Dedifferentiated amniotic fluid mesenchymal stem cell (primary cell): Measurements from ENCODE around the gene SPNS2.

Experiments used
- DNase-seq: peaks from one replicate; pipeline ENCODE4 v3.0.0-alpha.2; 2016; ENCODE audit errors: extremely low spot score

The SPNS2 gene

GRCh38 chr17:4536742-4537411, 38.2 kb downstream of the SPNS2 start:
- DNase-seq: no peak

- no peak for DNase-seq
These were observed 39.0 kb downstream of the SPNS2 start for GRCh38 chr17:4537451-4538235.

- no peak for DNase-seq
These were observed 39.7 kb downstream of the SPNS2 start for GRCh38 chr17:4538236-4539002.

- DNase-seq: no peak
These were observed 40.3 kb downstream of the SPNS2 start for GRCh38 chr17:4539025-4539424.

- no peak for DNase-seq
These were observed 41.0 kb downstream of the SPNS2 start for GRCh38 chr17:4539576-4540223.

GRCh38 chr17:4540224-4540651, 41.6 kb downstream of the SPNS2 start:
- DNase-seq: no peak

- no peak for DNase-seq
These were observed 42.1 kb downstream of the SPNS2 start for GRCh38 chr17:4540687-4541327.

- no peak for DNase-seq
These were observed 42.8 kb downstream of the SPNS2 start for GRCh38 chr17:4541328-4542002.

GRCh38 chr17:4542003-4542725, 43.5 kb downstream of the SPNS2 start:
- DNase-seq: no peak

GRCh38 chr17:4542726-4543191, 44.1 kb downstream of the SPNS2 start:
- DNase-seq: no peak

GRCh38 chr17:4543557-4544026, 44.9 kb downstream of the SPNS2 start:
- no peak for DNase-seq

GRCh38 chr17:4544135-4544950, 45.7 kb downstream of the SPNS2 start:
- no peak for DNase-seq

- no peak for DNase-seq
These were observed 46.2 kb downstream of the SPNS2 start for GRCh38 chr17:4544951-4545216.

- no peak for DNase-seq
These were observed 46.7 kb downstream of the SPNS2 start for GRCh38 chr17:4545217-4545951.

GRCh38 chr17:4547118-4547906, 48.6 kb downstream of the SPNS2 start:
- no peak for DNase-seq

- DNase-seq: no peak
These were observed 49.4 kb downstream of the SPNS2 start for GRCh38 chr17:4548061-4548461.

GRCh38 chr17:4548721-4549531, 50.2 kb downstream of the SPNS2 start:
- DNase-seq: no peak
